GM21737 (cell line): ENCODE results near the gene MBD4.
"Not testable (repeated sequence)": the region's sequence is repeated elsewhere in the genome, so short reads cannot be mapped to it uniquely, and the experiment has no call there.

Experiments
- ATAC-seq: cut with Tn5 transposase; IDR thresholded peaks from one replicate; pipeline ENCODE4 v1.9.1; 2021; ENCODE audit warnings: mild to moderate bottlenecking, moderate library complexity; ENCODE audit not compliant: unreplicated experiment

The MBD4 gene

DNA sequence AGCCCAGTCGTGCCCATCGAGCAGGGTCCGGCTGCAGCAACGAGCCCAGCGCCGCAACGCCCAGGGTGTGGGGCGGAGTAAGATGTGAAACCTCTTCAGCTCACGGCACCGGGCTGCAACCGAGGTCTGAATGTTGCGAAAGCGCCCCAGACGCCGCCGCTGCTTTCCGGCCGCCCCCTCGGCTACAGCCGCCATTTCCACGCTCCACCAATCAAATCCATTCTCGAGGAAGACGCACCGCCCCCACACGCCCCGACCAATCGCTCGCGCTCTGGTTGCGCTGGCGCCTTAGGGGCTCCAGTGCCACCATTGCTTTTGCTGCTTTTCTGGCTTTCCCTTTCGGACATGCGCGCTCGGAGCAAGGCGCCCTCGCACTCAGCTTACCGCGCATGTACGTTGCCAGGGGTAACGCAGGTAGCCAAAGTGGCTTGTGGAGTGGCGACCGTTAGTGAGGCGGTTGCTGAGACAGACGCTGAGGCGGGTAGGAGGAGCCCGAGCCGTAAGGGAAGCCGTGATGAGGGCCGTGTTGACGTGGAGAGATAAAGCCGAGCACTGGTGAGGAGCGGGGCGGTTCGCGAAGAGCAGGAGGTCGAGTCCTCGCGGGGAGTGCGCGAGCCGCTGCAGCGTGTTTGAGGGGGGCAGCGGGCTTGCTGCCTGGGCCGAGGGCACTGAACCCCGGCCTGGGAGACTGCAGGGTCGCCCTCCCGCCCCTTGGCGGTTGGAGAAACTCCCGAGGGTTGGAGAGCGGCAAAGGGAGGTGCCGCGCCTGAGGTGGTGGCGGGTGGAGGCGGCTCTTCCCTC lies at the start of gene MBD4, which contains the start of gene IFT122:
Gene MBD4 (minus strand): TSS at position 132 of the 801 bp plus-strand sequence. CDS start 115 bp downstream, at position 17.
Gene IFT122 (plus strand): TSS at position 408 of the 801 bp plus-strand sequence. CDS start 107 bp downstream, at position 515.
- peak; percentile 79 for ATAC-seq

- not testable (repeated sequence) for ATAC-seq
These were observed 49.5 kb upstream of the MBD4 start for GRCh38 chr3:129489258-129489657.

- not testable (repeated sequence) for ATAC-seq
These were observed 48.2 kb upstream of the MBD4 start for GRCh38 chr3:129487868-129488335.

- no peak for ATAC-seq
These were observed 47.6 kb upstream of the MBD4 start for GRCh38 chr3:129487183-129487867.

DNA sequence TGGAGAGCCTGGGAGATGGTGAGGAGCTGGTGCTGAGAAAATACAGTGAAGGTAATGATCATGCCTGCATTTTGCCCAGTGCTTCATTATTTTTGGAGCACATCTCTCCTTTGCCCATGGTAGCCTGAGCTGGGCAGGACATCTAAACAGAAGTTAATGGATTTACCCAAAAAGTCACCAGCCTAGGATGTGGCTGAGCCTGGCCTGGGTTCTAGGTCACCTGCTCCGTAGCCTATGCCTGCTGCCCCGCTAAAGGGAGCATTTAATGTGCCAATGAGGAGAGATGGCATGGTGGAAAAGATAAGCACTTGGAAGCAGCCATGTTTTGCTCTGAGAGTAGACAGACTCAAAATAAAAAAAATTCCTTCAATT lies 46.9 kb upstream of the MBD4 start:
- ATAC-seq = no peak

- ATAC-seq = no peak
These were observed 46.2 kb upstream of the MBD4 start for GRCh38 chr3:129485721-129486663.

DNA sequence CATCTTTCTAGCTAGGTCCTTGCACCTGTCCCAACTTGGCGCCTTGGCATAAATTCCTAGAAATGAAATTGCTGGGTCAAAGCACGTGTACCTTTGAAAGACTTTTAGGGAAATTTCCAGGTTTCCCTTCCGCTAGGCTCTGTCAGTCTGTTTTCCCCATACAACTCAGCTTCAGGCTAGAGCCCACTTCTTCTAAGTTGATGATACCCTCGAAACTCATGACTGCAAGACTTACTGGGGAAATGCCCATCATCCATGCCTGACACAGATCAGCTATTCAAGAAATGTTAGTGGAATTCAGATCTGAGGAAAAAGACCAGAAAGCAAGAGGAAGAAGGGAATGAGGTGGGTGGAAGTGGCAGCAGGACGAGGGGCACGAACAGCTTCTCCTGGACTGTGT lies 45.4 kb upstream of the MBD4 start:
- ATAC-seq = not testable (repeated sequence)

DNA sequence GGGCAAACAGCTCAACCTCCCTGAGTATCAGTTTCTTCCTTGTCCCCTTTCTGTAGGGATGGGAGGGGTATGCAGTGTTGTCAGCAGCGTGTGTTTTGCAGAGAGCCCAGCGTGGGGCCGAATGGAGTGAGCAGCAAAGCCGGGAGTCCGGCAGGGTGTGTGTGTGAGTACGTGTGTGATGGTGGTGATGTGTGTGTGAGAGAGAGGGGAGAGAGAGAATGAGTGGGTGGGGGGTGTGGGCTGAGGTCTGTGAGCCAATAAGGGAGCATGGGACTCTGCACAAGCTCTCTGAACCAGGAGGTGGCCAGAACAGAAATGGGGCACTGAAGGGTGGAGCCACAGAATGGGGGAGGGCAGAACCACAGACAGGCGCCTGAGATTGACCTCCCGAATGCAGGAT lies 44.1 kb upstream of the MBD4 start:
- ATAC-seq = no peak

- no peak for ATAC-seq
These were observed 43.0 kb upstream of the MBD4 start for GRCh38 chr3:129482721-129483120.

GRCh38 chr3:129481766-129482332 lies 42.1 kb upstream of the MBD4 start:
- no peak for ATAC-seq

- not testable (repeated sequence) for ATAC-seq
These were observed 41.5 kb upstream of the MBD4 start for GRCh38 chr3:129481225-129481765.

- ATAC-seq = no peak
These were observed 36.8 kb upstream of the MBD4 start for GRCh38 chr3:129476586-129476985.

DNA sequence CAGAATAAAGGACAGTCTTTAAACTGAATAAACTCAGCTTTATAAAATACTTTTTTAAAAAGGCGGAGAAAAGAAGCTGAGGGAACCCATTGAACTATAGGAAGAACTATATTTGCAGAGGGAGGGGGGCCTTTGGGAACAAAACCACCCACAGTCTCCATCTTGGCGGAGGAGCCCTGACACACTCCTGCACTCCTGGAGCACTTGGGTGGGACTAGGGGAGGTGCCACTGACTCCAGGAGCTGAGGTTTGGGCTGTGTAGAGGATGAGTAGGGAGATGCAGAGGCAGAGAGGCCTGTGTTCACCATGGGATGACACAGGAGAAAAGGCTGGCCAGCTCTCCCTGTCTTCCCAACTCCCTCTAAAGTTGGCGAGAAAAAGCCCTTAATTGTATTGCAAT lies 36.1 kb upstream of the MBD4 start:
- ATAC-seq = no peak

DNA sequence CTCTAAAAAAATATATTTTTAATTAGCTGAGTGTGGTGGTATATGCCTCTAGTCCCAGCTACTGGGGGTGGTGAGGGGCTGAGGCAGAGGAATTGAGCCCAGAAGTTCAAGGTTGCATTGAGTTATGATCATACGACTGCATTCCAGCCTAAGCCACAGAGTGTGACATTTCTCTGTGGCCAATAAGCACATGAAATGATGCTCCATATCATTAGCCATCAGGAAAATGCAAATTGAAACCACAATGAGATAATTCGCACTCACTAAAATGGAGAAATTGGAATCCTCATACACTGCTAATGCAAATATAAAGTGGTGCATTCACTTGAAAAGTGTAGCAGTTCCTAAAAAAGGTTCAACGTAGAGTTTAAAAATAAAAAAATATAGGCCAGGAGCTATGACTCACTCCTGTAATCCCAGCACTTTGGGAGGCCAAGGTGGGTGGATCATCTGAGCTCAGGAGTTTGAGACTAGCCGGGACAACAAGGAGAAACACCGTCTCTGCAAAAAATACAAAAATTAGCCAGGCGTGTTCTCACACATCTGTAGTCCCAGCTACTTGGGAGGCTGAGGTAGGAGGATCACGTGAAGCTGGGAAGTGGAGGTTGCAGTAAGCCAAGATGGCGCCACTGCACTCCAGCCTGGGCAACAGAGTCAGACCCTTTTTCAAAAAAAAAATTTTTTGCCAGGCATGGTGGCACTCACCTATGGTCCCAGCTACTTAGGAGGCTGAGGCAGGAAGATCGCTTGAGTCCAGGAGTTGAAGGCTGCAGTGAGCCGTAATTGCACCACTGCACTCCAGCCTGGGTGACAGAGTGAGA lies 35.4 kb upstream of the MBD4 start:
- no peak for ATAC-seq

- no peak for ATAC-seq
These were observed 34.0 kb upstream of the MBD4 start for GRCh38 chr3:129473769-129474152.

DNA sequence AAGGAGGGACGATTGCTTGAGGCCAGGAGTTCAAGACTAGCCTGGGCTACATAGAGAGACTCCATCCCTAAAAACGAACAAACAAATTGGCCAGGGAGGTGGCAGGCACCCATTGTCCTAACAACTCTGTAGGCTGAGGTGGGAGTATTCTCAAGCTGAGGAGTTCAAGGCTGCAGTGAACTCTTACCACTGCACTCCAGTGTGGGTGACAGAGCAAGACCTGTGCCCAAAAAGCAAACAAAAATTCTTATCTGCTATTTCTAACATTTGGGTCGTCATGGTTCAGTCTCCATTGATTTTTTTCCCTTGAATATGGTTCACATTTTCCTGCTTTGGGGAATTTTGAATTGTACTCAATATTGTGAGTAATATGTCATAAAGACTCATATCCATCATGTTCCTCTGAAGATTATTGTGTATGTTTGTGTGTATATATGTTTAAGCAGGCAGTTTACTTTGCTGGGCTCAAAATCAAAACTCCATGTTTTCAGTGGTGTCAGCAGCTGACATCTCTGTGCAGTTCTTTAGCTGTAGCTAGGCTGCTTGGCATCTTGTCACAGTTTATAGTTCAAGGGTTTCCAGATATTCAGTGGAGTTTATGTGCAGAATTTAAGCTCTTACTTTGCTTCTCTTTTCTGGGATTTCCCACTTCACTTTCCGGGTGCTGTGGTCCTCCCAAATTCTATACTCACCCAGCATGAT lies 33.5 kb upstream of the MBD4 start:
- ATAC-seq = no peak

- ATAC-seq = no peak
These were observed 31.1 kb upstream of the MBD4 start for GRCh38 chr3:129470861-129471260.

GRCh38 chr3:129469026-129469425 lies 29.3 kb upstream of the MBD4 start:
- ATAC-seq = no peak

GRCh38 chr3:129467932-129468331 lies 28.2 kb upstream of the MBD4 start:
- ATAC-seq = no peak
